ENCODE measurements around the gene SH3BGRL3. TPM values are rescaled to one million over a fixed set of nuclear protein-coding genes. Genes with fewer than 3 reads are reported as not detected.

The SH3BGRL3 gene
- total RNA-seq, 1 donor from 2014 or later: 412 TPM

DNA sequence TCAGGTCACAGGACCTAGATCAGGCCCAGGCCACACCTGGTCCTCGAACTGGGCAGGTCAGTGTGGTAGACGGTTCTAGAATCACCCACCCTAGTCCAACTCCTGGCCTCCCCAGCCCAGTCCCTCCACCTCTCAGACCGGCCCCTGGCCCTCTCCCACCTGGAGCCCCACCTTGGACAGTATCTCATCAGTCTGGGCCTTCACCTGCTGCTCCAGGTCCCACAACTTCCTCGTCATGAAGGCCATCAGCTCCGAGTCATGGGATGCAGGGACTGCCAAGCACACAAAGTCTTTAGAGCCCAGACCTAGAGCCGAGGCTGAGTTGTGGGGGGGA, 17.9 kb downstream of the SH3BGRL3 start:
- Mint-ChIP-seq H3K36me3 (ENCODE audit: unreplicated experiment) (no peaks in the 10 kb centered on the region), H3K4me3 (ENCODE audit: unreplicated experiment) (no peak overlapping the region), H3K27ac (ENCODE audit: unreplicated experiment) (no peak overlapping the region), H3K9me3 (ENCODE audit: unreplicated experiment) (peaks cover 1% of the 10 kb centered on the region), H3K4me1 (ENCODE audit: low read depth, unreplicated experiment) (peaks cover 13% of the 10 kb centered on the region), H3K27me3 (ENCODE audit: unreplicated experiment) (peaks cover 5% of the 10 kb centered on the region)
- no peak for DNase-seq
- TF ChIP-seq CTCF (IDR thresholded peaks at IDR 0.05; ENCODE audit: partially characterized antibody, unreplicated experiment): no peak

DNA sequence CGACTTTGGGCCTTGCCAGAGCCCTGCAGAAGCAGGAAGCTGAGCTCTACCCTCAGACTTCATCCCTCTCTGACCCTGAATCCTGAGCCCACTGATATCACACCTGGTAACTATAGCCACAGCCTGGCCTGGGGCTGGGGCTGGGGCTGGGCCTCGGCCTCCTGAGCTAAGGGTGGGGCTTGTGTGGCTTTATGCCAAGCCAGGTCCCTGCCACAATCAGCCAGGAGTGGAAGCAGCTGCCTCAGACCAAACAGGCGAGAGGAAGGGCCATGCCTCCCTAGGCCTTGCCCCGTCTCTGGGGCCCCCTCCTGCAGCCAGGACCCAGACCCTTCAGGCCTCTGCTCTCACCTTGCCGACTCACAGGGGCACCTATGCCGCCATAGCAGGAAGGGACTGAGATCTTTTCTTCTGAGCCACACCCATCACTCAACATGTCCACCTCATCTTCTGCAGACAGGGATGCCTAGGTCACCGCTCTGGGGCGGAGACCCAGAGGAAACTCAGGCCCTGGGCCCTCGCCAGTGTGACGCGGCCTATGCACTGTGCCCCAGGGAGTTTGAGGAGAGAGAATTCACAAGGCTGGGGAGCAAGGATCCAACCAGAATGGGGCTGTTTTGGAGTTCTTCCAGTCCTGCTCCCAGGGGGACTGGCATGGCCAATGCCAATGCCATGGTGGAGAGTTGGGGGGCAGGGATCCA, 20.8 kb downstream of the SH3BGRL3 start:
- Mint-ChIP-seq H3K27me3 (ENCODE audit: unreplicated experiment) (peaks cover 7% of the 10 kb centered on the region), H3K4me3 (ENCODE audit: unreplicated experiment) (no peak overlapping the region), H3K9me3 (ENCODE audit: unreplicated experiment) (no peaks in the 10 kb centered on the region), H3K4me1 (ENCODE audit: low read depth, unreplicated experiment) (peaks cover 15% of the 10 kb centered on the region), H3K27ac (ENCODE audit: unreplicated experiment) (no peak overlapping the region), H3K36me3 (ENCODE audit: unreplicated experiment) (no peaks in the 10 kb centered on the region)
- DNase-seq: no peak
- TF ChIP-seq CTCF (IDR thresholded peaks at IDR 0.05; ENCODE audit: partially characterized antibody, unreplicated experiment): no peak

DNA sequence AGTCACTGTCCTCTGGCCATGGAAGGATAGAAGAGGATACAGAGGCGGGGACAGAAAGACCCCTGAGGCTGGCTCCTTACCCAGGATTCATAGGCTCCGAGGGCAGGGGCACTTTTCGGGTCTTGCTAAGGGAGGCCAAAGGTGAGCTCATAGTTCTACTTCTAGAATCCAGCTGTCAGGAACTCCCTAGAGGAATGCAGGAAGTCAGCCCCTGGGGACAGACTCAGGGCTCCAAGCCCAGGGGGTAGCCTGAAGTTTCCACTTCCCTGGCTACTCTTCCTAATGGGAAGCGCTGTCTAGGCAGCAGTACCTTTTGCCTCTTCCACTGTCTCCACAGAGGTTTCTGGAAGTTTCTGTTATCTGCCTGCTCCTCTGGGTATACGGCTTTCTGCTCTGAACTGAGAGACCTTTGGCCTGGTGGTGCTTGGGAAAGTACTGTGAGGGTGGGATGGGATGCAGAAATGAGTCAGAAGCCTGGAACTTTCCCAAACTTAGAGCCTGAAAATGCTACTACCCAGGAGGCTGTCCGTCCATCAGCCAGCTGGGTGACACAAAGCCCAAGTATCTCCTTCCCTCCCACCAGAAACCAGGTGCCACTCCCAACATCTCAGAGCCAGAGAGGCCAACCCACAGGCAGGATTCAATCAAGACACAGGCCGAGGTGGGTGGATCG, 23.0 kb downstream of the SH3BGRL3 start:
- peak overlapping the region; percentile 84 for H3K27ac Mint-ChIP-seq (ENCODE audit: unreplicated experiment)
- no peaks in the 10 kb centered on the region for H3K9me3 Mint-ChIP-seq (ENCODE audit: unreplicated experiment)
- H3K4me3 Mint-ChIP-seq (ENCODE audit: unreplicated experiment): peak overlapping the region; percentile 46
- no peaks in the 10 kb centered on the region for H3K36me3 Mint-ChIP-seq (ENCODE audit: unreplicated experiment)
- peaks cover 21% of the 10 kb centered on the region for H3K4me1 Mint-ChIP-seq (ENCODE audit: low read depth, unreplicated experiment)
- peaks cover 9% of the 10 kb centered on the region for H3K27me3 Mint-ChIP-seq (ENCODE audit: unreplicated experiment)
- no peak for DNase-seq
- no peak for TF ChIP-seq CTCF (IDR thresholded peaks at IDR 0.05; ENCODE audit: partially characterized antibody, unreplicated experiment)

DNA sequence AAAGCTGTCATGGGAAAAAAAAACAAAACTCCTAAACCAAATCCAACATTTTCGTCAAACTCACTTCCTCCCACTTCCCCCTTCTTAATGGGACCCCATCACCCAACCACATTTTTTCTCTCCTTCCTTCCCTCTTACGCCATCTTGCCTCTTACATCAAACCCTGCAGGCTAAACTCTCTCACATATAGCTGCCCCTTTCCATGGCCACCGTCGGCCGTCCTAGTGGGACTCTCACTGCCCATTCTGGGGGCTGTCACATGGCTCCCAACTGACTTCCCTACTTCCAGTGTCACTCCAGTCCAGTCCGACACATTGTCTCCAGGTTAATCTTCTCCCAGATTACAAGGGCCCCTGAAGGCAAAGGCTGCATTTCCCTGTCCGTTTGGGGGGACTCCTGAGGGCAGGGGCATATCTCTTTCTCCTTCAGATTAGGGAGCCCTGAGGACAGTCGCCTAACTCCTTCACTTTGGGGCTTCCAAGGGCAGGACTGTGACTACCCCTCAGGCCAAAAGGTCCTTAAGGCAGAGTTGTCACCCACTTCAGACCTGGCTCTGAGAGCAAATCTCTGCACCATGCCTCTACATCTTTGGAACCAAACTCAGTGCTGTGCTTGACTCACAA, 25.9 kb downstream of the SH3BGRL3 start:
- Mint-ChIP-seq H3K4me1 (ENCODE audit: low read depth, unreplicated experiment) (peaks cover 20% of the 10 kb centered on the region), H3K4me3 (ENCODE audit: unreplicated experiment) (peak overlapping the region; percentile 97), H3K36me3 (ENCODE audit: unreplicated experiment) (no peaks in the 10 kb centered on the region), H3K27ac (ENCODE audit: unreplicated experiment) (no peak overlapping the region), H3K9me3 (ENCODE audit: unreplicated experiment) (no peaks in the 10 kb centered on the region), H3K27me3 (ENCODE audit: unreplicated experiment) (peaks cover 8% of the 10 kb centered on the region)
- no peak for TF ChIP-seq CTCF (IDR thresholded peaks at IDR 0.05; ENCODE audit: partially characterized antibody, unreplicated experiment)
- no peak for DNase-seq

Measured in glutamatergic neuron (in vitro differentiated cells).